RPMI8226 (cell line): Measurements from ENCODE around the gene GABARAP.
A peak's percentile ranks its signal among the peaks of the same experiment; 100 is the strongest.

Source experiments
- DNase-seq: peaks from one replicate; pipeline ENCODE4 v3.0.0-alpha.2; 2015

The GABARAP gene

DNA sequence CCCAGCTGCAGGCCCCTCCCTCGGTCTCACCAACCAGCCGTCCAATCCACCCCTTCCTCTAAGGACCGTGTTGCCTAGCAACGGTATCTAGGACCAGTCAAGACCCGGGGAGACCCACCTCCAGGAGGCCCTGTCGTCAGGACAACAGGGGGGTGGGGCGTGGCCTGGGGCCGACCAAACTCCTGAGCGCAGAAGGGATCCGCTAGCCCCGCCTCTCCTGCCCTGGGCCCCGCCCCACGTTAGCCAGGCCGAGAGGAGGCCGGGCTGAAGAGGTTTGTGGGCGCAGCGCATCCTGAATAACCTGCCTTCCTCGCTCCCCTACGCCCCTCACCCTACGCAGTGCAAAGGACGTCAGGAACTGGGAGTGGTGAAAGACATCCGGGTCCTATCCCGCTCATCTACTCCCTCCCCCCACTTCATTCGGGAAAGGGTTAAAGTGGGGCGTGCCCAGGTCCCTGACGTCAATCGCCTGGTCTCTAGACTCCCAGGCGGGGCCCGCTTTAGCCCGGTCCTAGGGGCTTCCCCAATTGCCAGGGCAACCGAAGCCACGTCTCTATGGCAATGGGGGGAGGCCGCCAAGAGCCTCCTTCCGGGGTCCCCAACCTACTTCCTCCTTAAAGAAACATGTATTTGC lies 37.3 kb downstream of the GABARAP start:
- peak; percentile 63 for DNase-seq

DNA sequence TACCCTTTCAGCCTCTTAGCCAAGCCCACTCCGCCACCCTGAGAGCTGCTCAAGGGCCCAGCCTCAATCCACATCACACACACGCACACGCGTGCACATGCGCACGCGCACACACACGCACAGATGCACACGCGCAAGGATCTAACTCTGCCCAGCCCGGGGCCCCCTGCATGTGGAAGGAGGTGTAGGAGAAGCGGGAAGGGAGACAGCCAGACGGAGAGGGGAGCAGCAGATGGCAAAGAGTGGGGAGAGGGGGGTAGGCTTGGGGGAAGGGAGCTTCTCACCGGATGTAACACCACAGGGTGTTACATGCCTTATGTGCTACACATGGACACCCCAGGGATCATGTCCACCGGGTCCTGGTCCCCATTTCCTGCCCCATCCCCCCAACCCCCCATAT lies 37.9 kb downstream of the GABARAP start:
- no peak for DNase-seq

DNA sequence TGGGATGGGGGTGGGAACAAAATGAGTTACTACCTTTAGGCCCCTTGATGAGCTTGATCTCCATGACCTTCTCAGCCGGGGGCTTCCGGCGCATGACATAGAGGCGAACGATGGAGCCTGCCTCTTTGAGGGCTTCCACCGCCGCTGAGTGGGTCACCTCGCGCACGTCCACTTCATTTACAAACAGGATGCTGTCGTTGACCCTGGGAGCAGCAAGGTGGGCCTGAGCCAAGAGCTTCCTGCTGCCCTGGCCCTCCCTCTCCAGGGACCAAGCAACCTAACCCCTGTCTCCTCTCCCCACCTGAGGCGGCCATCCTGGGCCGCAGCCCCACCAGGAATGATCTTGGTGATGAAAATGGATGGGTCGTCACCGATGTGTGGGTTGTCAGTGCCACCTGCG lies 38.9 kb downstream of the GABARAP start:
- no peak for DNase-seq

DNA sequence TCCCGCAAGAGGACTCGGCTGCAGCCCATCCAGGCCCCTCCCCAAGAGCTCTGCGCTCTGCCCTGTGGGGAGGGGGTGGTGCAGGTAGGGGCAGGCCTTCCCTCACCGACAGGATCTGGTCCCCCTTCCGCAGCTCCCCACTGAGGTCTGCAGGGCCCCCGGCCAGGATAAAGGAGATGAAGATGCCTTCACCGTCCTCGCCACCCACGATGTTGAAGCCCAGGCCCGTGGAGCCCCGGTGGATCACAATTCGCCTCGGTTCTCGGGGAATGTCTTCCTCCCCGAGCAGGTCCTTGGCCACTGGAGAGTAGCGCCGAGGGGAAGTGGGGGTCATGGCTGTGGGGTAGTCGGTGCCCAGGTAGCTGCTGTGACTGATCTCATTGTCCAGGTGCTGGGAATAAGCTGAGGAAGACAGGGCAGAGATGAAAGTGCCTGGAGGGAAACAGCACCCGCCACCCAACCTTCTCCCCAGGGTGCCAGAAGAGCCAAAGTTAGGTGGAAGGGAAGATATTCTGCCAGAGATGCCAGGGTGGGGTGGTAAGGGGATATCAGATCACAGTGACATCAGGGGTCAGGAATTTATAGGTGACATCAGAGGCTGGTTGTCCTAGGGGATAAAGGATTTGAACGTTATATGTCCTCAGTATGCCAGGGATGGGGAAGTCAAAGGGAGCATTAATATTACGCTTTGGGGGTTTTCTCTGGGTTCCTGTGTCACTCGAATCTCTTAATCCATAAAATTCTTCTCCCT lies 45.4 kb downstream of the GABARAP start:
- no peak for DNase-seq

DNA sequence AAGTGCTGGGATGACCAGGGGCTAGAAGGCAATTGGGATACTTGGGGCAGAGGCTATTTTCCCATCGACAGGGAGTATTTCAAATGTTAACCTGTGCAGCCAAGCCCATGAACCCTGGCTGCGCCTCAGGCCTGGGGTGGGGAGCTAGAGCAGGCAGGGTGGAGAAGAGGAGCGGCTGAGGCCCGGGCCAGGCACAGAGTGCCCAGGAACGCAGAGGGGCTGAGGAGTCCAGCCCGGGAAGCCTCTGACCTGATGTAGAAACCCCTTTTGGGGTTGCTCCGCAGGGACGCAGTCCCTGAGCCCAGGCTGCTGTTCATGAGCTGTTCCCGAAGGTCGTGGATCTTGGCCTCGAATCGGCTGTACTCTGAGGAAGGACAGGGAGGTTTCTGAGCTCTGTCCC lies 46.3 kb downstream of the GABARAP start:
- no peak for DNase-seq

DNA sequence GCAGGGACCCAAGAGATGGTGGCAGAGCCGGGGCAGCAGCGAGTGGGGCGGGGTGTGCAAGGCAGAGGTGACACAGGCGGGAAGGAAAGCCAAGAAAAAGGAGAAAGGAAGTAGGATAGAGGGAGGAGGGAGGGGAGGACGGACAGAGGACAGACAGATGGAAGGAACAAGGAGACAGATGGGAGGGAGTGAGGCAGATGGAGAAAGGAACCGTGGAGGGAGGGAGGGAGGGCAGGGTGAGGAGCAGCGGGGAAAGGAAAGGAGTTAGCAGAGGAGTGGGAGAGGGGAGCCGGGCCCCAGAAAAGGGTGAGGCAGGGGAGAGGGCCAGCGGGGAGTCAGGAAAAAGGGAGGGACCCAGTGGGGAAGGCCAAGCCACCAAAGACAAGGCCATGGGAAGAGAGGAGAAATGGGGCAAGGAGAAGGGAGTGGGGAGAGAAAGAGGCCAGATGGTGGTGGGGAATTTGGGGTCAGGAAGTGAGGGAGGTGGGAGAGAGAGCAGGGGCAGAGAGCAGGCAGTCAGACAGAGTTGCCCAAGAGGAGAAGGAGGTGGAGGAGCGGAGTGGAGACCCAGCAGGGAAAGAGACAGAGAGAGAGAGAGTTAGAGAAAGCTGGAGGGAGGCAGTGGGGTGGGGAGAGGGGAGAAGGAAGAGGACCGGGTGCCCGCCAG lies 49.8 kb downstream of the GABARAP start:
- no peak for DNase-seq

DNA sequence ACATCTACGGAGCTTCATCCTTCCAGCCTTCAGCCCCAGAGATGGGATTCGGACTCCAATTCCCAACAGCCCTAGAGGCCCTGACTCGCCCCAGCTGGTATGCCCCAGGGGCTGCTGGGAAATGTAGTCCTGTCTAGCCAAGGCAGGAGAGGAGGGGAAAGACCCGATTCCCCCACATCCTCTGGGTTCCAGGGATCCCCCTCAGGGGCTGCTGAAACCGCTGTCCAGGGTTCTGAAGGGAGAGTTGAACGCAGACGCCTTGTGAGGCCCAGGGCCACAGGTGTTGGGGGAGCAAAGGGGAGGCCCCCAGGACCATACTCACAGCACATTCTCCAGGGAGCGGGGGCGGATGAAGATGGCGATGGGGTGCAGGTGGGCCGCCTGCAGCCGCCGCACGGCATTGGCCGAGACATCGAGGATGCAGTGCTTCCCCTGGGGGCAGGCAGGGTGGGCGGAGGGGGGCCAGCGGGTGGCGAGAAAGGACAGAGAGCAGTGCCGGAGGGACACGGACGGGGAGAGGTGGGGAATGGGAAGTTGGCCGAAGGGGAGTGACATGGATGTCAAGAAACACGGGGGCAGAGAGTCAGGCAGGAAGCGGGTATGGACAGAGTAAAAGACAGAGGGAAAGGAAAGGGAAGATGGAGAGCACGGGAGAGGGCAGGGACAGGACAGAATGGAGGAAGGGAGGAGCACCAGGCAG lies 50.5 kb downstream of the GABARAP start:
- peak; percentile 21 for DNase-seq

DNA sequence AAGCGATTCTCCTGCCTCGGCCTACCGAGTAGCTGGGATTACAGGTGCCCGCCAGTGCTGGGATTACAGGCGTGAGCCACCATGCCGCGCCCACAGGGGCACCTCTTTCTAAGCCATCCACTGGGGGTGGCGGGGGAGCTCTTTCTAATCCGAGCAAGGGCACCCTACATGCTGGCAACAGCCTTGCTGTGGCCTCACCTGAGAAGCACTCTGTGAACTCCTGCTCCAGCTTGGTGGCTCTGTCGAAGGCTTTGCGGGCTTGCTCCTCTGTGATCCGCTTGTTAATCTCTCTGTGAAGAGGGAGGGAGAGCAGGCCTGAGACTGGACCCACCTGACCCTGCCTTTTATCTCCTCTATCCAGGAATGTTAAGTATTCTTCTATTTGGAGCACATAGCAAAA lies 51.2 kb downstream of the GABARAP start:
- DNase-seq: no peak

DNA sequence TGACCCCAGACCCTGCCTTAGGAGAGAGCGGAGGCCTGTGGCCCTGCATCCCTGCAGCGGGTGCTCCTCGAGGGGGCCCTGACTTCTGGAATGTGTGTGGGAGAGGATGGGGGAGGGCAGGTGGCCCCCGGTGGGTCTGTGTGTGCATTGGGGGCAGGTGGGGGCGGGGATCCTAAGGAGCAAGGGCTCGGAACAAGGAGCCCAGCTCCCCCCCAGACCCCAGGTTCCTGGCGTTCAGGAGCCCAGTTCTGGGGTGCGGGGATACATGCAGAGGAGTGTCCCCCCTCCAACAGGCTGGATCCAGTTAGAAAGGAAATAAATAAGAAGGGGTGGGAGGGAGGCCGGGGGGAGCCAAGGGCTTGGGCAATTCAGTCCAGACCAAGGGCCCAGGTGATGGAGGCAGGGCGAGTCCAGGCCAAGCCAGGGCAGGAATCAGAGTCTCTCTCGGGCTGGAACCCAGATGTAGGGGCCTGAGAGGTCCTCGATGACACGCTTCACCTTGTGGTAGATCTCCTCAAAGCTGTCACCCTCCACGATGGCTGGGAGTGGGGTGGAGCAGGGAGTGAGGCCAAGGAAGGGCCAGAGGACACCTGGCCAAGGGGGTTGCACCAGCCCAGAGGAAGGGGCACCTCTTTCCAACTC lies 51.9 kb downstream of the GABARAP start:
- DNase-seq: no peak
